IMR-90 (cell line): ENCODE data around the gene CCDC13. TPM values are rescaled to one million over a fixed set of nuclear protein-coding genes. Genes with fewer than 3 reads are reported as not detected.

ENCODE experiments used
- ATAC-seq: fragments of 200-7000 bp; cut with Tn5 transposase; 2 replicates; pipeline ENCODE4 v1.9.1; 2020; ENCODE audit warnings: low read depth, mild to moderate bottlenecking, moderate library complexity
- BruUV-seq: library from RNA; stranded (reverse); fragments of 400-500 nt; replicated peaks from 2 replicates; lab custom pipeline; 2021; lab: Mats Ljungman, UMichigan
- CTCF ChIA-PET: fragments of 300-600 bp; formaldehyde crosslinking; extraction: SDS; loops from one replicate; lab custom pipeline; 2021; ENCODE audit warnings: antibody characterized with exemption; lab: Yijun Ruan, JAX
- POLR2A ChIA-PET: fragments of 300-600 bp; sonication (Branson Sonifier 250); formaldehyde crosslinking; loops from one replicate; lab custom pipeline; 2022; ENCODE audit warnings: antibody characterized with exemption; ENCODE audit not compliant: unreplicated experiment; lab: Charles Lee
- DNase-seq: peaks from one replicate; pipeline ENCODE4 v3.0.0; 2013
- H2AFZ ChIP-seq: replicated peaks from 2 replicates; pipeline ENCODE3; 2013; ENCODE audit warnings: low read length, mild to moderate bottlenecking; ENCODE audit not compliant: poor library complexity
- H2AK5ac ChIP-seq: 2 replicates; pipeline ENCODE4 v1.6.1; 2013; ENCODE audit warnings: low read depth, low read length, inconsistent platforms
- H2AK9ac ChIP-seq: replicated peaks from 2 replicates; pipeline ENCODE3; 2013; ENCODE audit warnings: mild to moderate bottlenecking, low read depth, low read length, moderate library complexity; ENCODE audit not compliant: poor library complexity
- H2BK120ac ChIP-seq: 2 replicates; pipeline ENCODE4 v1.6.1; 2013; ENCODE audit warnings: low read depth, low read length, inconsistent platforms
- H2BK15ac ChIP-seq: 3 replicates; pipeline ENCODE4 v1.6.1; 2013; ENCODE audit warnings: low read depth, low read length, inconsistent platforms
- H2BK20ac ChIP-seq: 2 replicates; pipeline ENCODE4 v1.6.1; 2013; ENCODE audit warnings: low read depth, mild to moderate bottlenecking, inconsistent platforms, low read length, moderate library complexity
- H2BK5ac ChIP-seq: 2 replicates; pipeline ENCODE4 v1.6.1; 2013; ENCODE audit warnings: mild to moderate bottlenecking, low read depth, low read length, inconsistent platforms; ENCODE audit not compliant: poor library complexity, severe bottlenecking
- H3K14ac ChIP-seq: replicated peaks from 2 replicates; pipeline ENCODE4 v1.6.1; 2013; ENCODE audit warnings: low read depth, low read length, inconsistent platforms
- H3K18ac ChIP-seq: 2 replicates; pipeline ENCODE4 v1.6.1; 2013; ENCODE audit warnings: low read depth, low read length, control low read depth
- H3K23ac ChIP-seq: 2 replicates; pipeline ENCODE4 v1.6.1; 2013; ENCODE audit warnings: low read depth, low read length, inconsistent platforms
- H3K27ac ChIP-seq: 2 replicates; pipeline ENCODE4 v1.5.1; 2013; ENCODE audit warnings: mild to moderate bottlenecking, control low read depth, low read length; ENCODE audit not compliant: insufficient read depth
- H3K27me3 ChIP-seq: 2 replicates; pipeline ENCODE4 v1.6.1; 2013; ENCODE audit warnings: low read length; ENCODE audit not compliant: control insufficient read depth, insufficient read depth
- H3K36me3 ChIP-seq: 2 replicates; pipeline ENCODE4 v1.6.1; 2013; ENCODE audit warnings: low read length, mixed read lengths; ENCODE audit not compliant: control insufficient read depth, insufficient read depth
- H3K4ac ChIP-seq: 2 replicates; pipeline ENCODE4 v1.6.1; 2013; ENCODE audit warnings: low read depth, low read length, inconsistent platforms
- H3K4me1 ChIP-seq: 2 replicates; pipeline ENCODE4 v1.6.1; 2013; ENCODE audit warnings: low read length, mixed read lengths; ENCODE audit not compliant: control insufficient read depth, insufficient read depth
- H3K4me2 ChIP-seq: 2 replicates; pipeline ENCODE4 v1.6.1; 2013; ENCODE audit warnings: low read depth, mild to moderate bottlenecking, control low read depth, low read length, moderate library complexity
- H3K4me3 ChIP-seq: 2 replicates; pipeline ENCODE4 v1.5.1; 2013; ENCODE audit warnings: low read depth, mild to moderate bottlenecking, control low read depth, low read length, moderate library complexity; ENCODE audit not compliant: insufficient read depth
- H3K56ac ChIP-seq: 2 replicates; pipeline ENCODE4 v1.6.1; 2013; ENCODE audit warnings: low read length, inconsistent platforms; ENCODE audit not compliant: insufficient read depth; ENCODE audit errors: extremely low read depth
- H3K79me1 ChIP-seq, 2 experiments: 2 replicates each; pipeline ENCODE4 v1.6.1; 2013; ENCODE audit warnings: low read length in 2 of 2, inconsistent platforms in 1 of 2, low read depth in 1 of 2
- H3K9ac ChIP-seq: 2 replicates; pipeline ENCODE4 v1.6.1; 2013; ENCODE audit warnings: low read depth, low read length, control low read depth
- H3K9me1 ChIP-seq: 2 replicates; pipeline ENCODE4 v1.6.1; 2013; ENCODE audit warnings: low read length, inconsistent platforms; ENCODE audit not compliant: insufficient read depth
- H3K9me3 ChIP-seq: 2 replicates; pipeline ENCODE4 v1.6.1; 2013; ENCODE audit warnings: low read length; ENCODE audit not compliant: control insufficient read depth, insufficient read depth
- H4K20me1 ChIP-seq: 2 replicates; pipeline ENCODE4 v1.6.1; 2013; ENCODE audit warnings: low read length, inconsistent platforms; ENCODE audit not compliant: insufficient read depth
- H4K5ac ChIP-seq: 2 replicates; pipeline ENCODE4 v1.6.1; 2013; ENCODE audit warnings: mild to moderate bottlenecking, low read depth, low read length, control low read depth
- H4K8ac ChIP-seq, 2 experiments: 2 replicates each; pipeline ENCODE4 v1.6.1; 2013; ENCODE audit warnings: low read depth in 2 of 2, low read length in 2 of 2, control low read depth in 1 of 2, inconsistent platforms in 1 of 2
- H4K91ac ChIP-seq: 2 replicates; pipeline ENCODE4 v1.6.1; 2013; ENCODE audit warnings: low read depth, low read length, inconsistent platforms; ENCODE audit not compliant: insufficient read depth
- BHLHE40 ChIP-seq: fragments of 150-350 bp; IDR thresholded peaks from 2 replicates; pipeline ENCODE4 v1.6.1; 2016; ENCODE audit warnings: mild to moderate bottlenecking, low read depth, low read length
- CEBPB ChIP-seq: IDR thresholded peaks from 2 replicates; pipeline ENCODE4 v1.6.1; 2012; ENCODE audit warnings: low read depth, low read length, improper control_type of control experiment
- CHD1 ChIP-seq: IDR thresholded peaks from 2 replicates; pipeline ENCODE4 v1.6.1; 2012; ENCODE audit warnings: low read depth, low read length, improper control_type of control experiment
- FOS ChIP-seq: fragments of 150-350 bp; IDR thresholded peaks from 2 replicates; pipeline ENCODE4 v1.6.1; 2016; ENCODE audit warnings: low read depth, low read length
- MAFK ChIP-seq: IDR thresholded peaks from 2 replicates; pipeline ENCODE4 v1.6.1; 2012; ENCODE audit warnings: low read depth, low read length, improper control_type of control experiment
- MAZ ChIP-seq: IDR thresholded peaks from 2 replicates; pipeline ENCODE4 v1.6.1; 2012; ENCODE audit warnings: low read depth, mild to moderate bottlenecking, low read length, improper control_type of control experiment, moderate library complexity, borderline replicate concordance
- MXI1 ChIP-seq: IDR thresholded peaks from 2 replicates; pipeline ENCODE4 v1.6.1; 2012; ENCODE audit warnings: low read depth, mild to moderate bottlenecking, low read length, moderate library complexity, borderline replicate concordance
- NFE2L2 ChIP-seq: fragments of 150-350 bp; IDR thresholded peaks from 2 replicates; pipeline ENCODE4 v1.6.1; 2016; ENCODE audit warnings: low read depth, mild to moderate bottlenecking, low read length
- POLR2A ChIP-seq: IDR thresholded peaks from 2 replicates; pipeline ENCODE4 v1.6.1; 2012; ENCODE audit warnings: mild to moderate bottlenecking, low read depth, low read length
- RAD21 ChIP-seq: IDR thresholded peaks from 2 replicates; pipeline ENCODE4 v1.6.1; 2012; ENCODE audit warnings: low read length, improper control_type of control experiment
- RCOR1 ChIP-seq: IDR thresholded peaks from 2 replicates; pipeline ENCODE4 v1.6.1; 2012; ENCODE audit warnings: mild to moderate bottlenecking, low read length, improper control_type of control experiment; ENCODE audit not compliant: insufficient replicate concordance
- RFX5 ChIP-seq: IDR thresholded peaks from 2 replicates; pipeline ENCODE4 v1.8.0; 2012; ENCODE audit warnings: low read depth, mild to moderate bottlenecking, low read length, moderate library complexity
- SMC3 ChIP-seq: fragments of 150-350 bp; IDR thresholded peaks from 2 replicates; pipeline ENCODE4 v1.6.1; 2016; ENCODE audit warnings: low read depth, mild to moderate bottlenecking, antibody characterized with exemption, low read length, moderate library complexity
- WGBS, 2 experiments: methylation state at CpG; one replicate each; pipeline versions ENCODE4 v1.1.5 to v1.1.7; 2013; ENCODE audit warnings: missing lambda C conversion rate in 2 of 2; ENCODE audit not compliant: insufficient read length in 1 of 2; ENCODE audit errors: extremely low coverage in 2 of 2; 5-methylcytosine and 5-hydroxymethylcytosine counted together
- dilution Hi-C: fragments of 300-500 bp; cut with HindIII; formaldehyde crosslinking; loops from one replicate; pipeline ENCODE4 v1.14.3; 2018; ENCODE audit warnings: low sequenced_read_pairs; ENCODE audit not compliant: unreplicated experiment
- in situ Hi-C: fragments of 300-500 bp; cut with MboI; formaldehyde crosslinking; loops from 3 replicates; pipeline ENCODE4 v1.14.3; 2019; ENCODE audit warnings: low sequenced_read_pairs, inconsistent platforms, mixed read lengths
- intact Hi-C: fragments of 100-400 bp; cut with micrococcal nuclease; formaldehyde crosslinking; loops from 2 replicates; pipeline ENCODE4 v1.10.0; 2022
- polyA plus RNA-seq, 3 experiments: library from polyadenylated mRNA; depleted of rRNA; stranded (reverse); fragments of >200 nt; gene quantifications; 2 replicates each; pipeline ENCODE4 v1.2.3, GENCODE V29; 2012; ENCODE audit warnings: low replicate concordance in 1 of 3
- total RNA-seq: library from RNA; depleted of rRNA; stranded (reverse); fragments of >200 nt; gene quantifications from 2 replicates; pipeline ENCODE4 v1.2.3, GENCODE V29; 2012
- TF ChIP-seq, protein P1 (sequence below): conservative IDR thresholded peaks from 2 replicates; pipeline ENCODE4 v1.5.1; 2012; ENCODE audit warnings: mild to moderate bottlenecking, low read depth, low read length, improper control_type of control experiment
- TF ChIP-seq, protein P2 (sequence below): fragments of 150-350 bp; IDR thresholded peaks from 2 replicates; pipeline ENCODE4 v1.6.1; 2017; ENCODE audit warnings: mild to moderate bottlenecking, antibody characterized with exemption, low read length, low read depth
- TF ChIP-seq, protein P3 (sequence below): fragments of 150-350 bp; IDR thresholded peaks from 2 replicates; pipeline ENCODE4 v1.6.1; 2016; ENCODE audit warnings: low read depth, mild to moderate bottlenecking, low read length, moderate library complexity, borderline replicate concordance

The CCDC13 gene
- total and polyA plus RNA-seq, 2 of the 4 experiments (the other 2 are of a cell fraction), result 0.18 to 0.19 TPM

DNA sequence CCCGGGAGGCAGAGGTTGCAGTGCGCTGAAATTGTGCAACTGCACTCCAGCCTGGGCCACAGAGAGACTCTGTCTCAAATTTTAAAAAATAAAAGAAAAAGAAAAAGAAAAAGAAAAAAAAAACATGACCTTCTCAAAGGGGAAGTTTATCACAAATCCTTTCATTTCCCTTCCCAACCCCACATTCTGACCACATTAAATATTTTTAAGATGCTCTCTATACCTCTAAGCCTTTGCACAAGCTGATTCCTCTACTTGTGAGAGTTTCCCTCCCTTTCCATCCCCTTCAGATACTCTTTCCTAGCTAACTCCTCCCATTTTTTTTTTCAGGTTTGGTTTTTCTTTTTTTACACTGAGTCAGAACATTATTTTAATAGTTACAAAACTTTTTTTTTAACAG is 27.2 kb upstream of the CCDC13 start:
- no peaks in the 10 kb centered on the region for H3K9me3 ChIP-seq
- H3K4me1 ChIP-seq, result peaks cover 2% of the 10 kb centered on the region; the same call in 1 of the 2 replicates
- no peak overlapping the region for H2BK120ac ChIP-seq
- no peak overlapping the region for H3K18ac ChIP-seq
- dilution Hi-C loops, result no loop called here
- H4K8ac ChIP-seq, result no peak overlapping the region
- H3K56ac ChIP-seq, result no peak overlapping the region
- 0 out of 2 replicates have a peak, but pooled peaks cover 1% of the 10 kb centered on the region for H3K36me3 ChIP-seq
- peaks cover 22% of the 10 kb centered on the region for H4K20me1 ChIP-seq
- no peak overlapping the region for H3K23ac ChIP-seq
- H3K4me2 ChIP-seq, result no peak overlapping the region
- no peak overlapping the region for H3K4ac ChIP-seq
- no peak overlapping the region for H2BK15ac ChIP-seq
- no TSS peak for BruUV-seq
- in situ Hi-C loops, result no loop called here
- intact Hi-C loops, result no loop called here
- H2BK5ac ChIP-seq, result no peak overlapping the region
- H3K27me3 ChIP-seq, result no peaks in the 10 kb centered on the region
- no peak overlapping the region for H3K9ac ChIP-seq
- no peak overlapping the region for H3K27ac ChIP-seq
- no peak overlapping the region for H2AFZ ChIP-seq
- no peak overlapping the region for H2BK20ac ChIP-seq
- no peak for DNase-seq
- WGBS, 2 experiments, result no CpG with 5 or more reads among the region's 2 CpGs
- H3K79me1 ChIP-seq, result peaks cover 21 to 49% of the 10 kb centered on the region in 2 experiments
- POLR2A ChIA-PET, result no interaction called here
- no peak for ATAC-seq
- no peak overlapping the region for H4K5ac ChIP-seq
- peaks cover 3% of the 10 kb centered on the region for H3K9me1 ChIP-seq
- no peak overlapping the region for H4K91ac ChIP-seq
- TF ChIP-seq RCOR1 (no peak), MXI1 (no peak), FOS (no peak), CHD1 (no peak), MAZ (no peak), SMC3 (no peak), BHLHE40 (no peak), POLR2A (no peak), CEBPB (no peak), MAFK (no peak), RAD21 (no peak), RFX5 (no peak), NFE2L2 (no peak)
- TF ChIP-seq, protein P1, sequence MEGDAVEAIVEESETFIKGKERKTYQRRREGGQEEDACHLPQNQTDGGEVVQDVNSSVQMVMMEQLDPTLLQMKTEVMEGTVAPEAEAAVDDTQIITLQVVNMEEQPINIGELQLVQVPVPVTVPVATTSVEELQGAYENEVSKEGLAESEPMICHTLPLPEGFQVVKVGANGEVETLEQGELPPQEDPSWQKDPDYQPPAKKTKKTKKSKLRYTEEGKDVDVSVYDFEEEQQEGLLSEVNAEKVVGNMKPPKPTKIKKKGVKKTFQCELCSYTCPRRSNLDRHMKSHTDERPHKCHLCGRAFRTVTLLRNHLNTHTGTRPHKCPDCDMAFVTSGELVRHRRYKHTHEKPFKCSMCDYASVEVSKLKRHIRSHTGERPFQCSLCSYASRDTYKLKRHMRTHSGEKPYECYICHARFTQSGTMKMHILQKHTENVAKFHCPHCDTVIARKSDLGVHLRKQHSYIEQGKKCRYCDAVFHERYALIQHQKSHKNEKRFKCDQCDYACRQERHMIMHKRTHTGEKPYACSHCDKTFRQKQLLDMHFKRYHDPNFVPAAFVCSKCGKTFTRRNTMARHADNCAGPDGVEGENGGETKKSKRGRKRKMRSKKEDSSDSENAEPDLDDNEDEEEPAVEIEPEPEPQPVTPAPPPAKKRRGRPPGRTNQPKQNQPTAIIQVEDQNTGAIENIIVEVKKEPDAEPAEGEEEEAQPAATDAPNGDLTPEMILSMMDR, result no peak
- TF ChIP-seq, protein P2, sequence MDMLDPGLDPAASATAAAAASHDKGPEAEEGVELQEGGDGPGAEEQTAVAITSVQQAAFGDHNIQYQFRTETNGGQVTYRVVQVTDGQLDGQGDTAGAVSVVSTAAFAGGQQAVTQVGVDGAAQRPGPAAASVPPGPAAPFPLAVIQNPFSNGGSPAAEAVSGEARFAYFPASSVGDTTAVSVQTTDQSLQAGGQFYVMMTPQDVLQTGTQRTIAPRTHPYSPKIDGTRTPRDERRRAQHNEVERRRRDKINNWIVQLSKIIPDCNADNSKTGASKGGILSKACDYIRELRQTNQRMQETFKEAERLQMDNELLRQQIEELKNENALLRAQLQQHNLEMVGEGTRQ, result no peak
- TF ChIP-seq, protein P3, sequence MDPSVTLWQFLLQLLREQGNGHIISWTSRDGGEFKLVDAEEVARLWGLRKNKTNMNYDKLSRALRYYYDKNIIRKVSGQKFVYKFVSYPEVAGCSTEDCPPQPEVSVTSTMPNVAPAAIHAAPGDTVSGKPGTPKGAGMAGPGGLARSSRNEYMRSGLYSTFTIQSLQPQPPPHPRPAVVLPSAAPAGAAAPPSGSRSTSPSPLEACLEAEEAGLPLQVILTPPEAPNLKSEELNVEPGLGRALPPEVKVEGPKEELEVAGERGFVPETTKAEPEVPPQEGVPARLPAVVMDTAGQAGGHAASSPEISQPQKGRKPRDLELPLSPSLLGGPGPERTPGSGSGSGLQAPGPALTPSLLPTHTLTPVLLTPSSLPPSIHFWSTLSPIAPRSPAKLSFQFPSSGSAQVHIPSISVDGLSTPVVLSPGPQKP, result no peak
- no peak overlapping the region for H3K14ac ChIP-seq
- H3K4me3 ChIP-seq, result no peak overlapping the region
- CTCF ChIA-PET, result interaction anchor here (0.7 to 1.1 kb wide), 4 partner anchors 15 to 1540 kb away, joined by 3 read pairs; no protein-coding TSS in a partner anchor
- H2AK9ac ChIP-seq, result no peak overlapping the region
- H2AK5ac ChIP-seq, result no peak overlapping the region
